Endothelial cell of umbilical vein (primary cell): ENCODE data around the gene ASB5. TPM values are rescaled to one million over a fixed set of nuclear protein-coding genes. Genes with fewer than 3 reads are reported as not detected.

Source experiments
- BruUV-seq: library from RNA; stranded (reverse); fragments of 400-500 nt; replicated peaks from 2 replicates; lab custom pipeline; 2021; lab: Mats Ljungman, UMichigan
- CTCF ChIA-PET: fragments of 300-600, 350-600 bp; sonication (Branson Sonifier 250); formaldehyde crosslinking; loops from one replicate; lab custom pipeline; 2021; ENCODE audit warnings: antibody characterized with exemption, inconsistent platforms; lab: Charles Lee
- POLR2A ChIA-PET: fragments of 300-600, 350-600 bp; sonication (Branson Sonifier 250); formaldehyde crosslinking; loops from one replicate; lab custom pipeline; 2021; ENCODE audit warnings: antibody characterized with exemption, inconsistent platforms; lab: Charles Lee
- DNase-seq: peaks from one replicate; pipeline ENCODE4 v3.0.0-alpha.2; 2011; ENCODE audit warnings: low read depth, low spot score
- FAIRE-seq: peaks from 2 replicates; lab custom pipeline; 2011; peaks lifted over from hg19 to GRCh38; lab: Jason Lieb, UNC
- H2AFZ ChIP-seq: 2 replicates; pipeline ENCODE4 v1.6.0; 2012; ENCODE audit warnings: low read depth, low read length, control low read depth, inconsistent platforms
- H3K27ac ChIP-seq: 2 replicates; pipeline ENCODE4 v1.5.1; 2011; ENCODE audit warnings: low read depth, mild to moderate bottlenecking, control low read depth, low read length, moderate library complexity; ENCODE audit not compliant: insufficient read depth
- H3K27me3 ChIP-seq, 2 experiments: 2 replicates each; pipeline versions ENCODE4 v1.6.0 to v1.6.1; 2011; ENCODE audit warnings: low read length in 2 of 2, mixed read lengths in 1 of 2; ENCODE audit not compliant: control insufficient read depth in 2 of 2, insufficient read depth in 2 of 2
- H3K36me3 ChIP-seq, 2 experiments: 2 replicates in 1 of 2; 3 replicates in 1 of 2; pipeline ENCODE4 v1.5.1; 2011; ENCODE audit warnings: low read length in 2 of 2, mild to moderate bottlenecking in 1 of 2, moderate library complexity in 1 of 2; ENCODE audit not compliant: control insufficient read depth in 2 of 2, insufficient read depth in 2 of 2; ENCODE audit errors: extremely low read depth in 1 of 2
- H3K4me1 ChIP-seq: 3 replicates; pipeline ENCODE4 v1.5.1; 2011; ENCODE audit warnings: mild to moderate bottlenecking, low read length; ENCODE audit not compliant: control insufficient read depth, insufficient read depth; ENCODE audit errors: extremely low read depth
- H3K4me2 ChIP-seq: 2 replicates; pipeline ENCODE4 v1.6.1; 2011; ENCODE audit warnings: low read length, control low read depth, mixed read lengths; ENCODE audit not compliant: insufficient read depth
- H3K4me3 ChIP-seq, 3 experiments: fragments of 200-600 bp in 1 of 3; sonication (generic), shearing (Covaris generic) in 1 of 3; replicated peaks in 1 of 3; 2 replicates each; pipeline ENCODE4 v1.5.1; 2011 to 2016; ENCODE audit warnings: control low read depth in 3 of 3, low read length in 3 of 3, mild to moderate bottlenecking in 2 of 3, inconsistent platforms in 1 of 3, low read depth in 1 of 3, moderate library complexity in 1 of 3; ENCODE audit not compliant: insufficient read depth in 1 of 3
- H3K79me2 ChIP-seq: 2 replicates; pipeline ENCODE4 v1.6.0; 2012; ENCODE audit warnings: low read length, inconsistent platforms; ENCODE audit not compliant: control insufficient read depth, insufficient read depth
- H3K9ac ChIP-seq: replicated peaks from 2 replicates; pipeline ENCODE3; 2011; ENCODE audit warnings: low read length, control low read depth; ENCODE audit not compliant: insufficient read depth; ENCODE audit errors: extremely low read depth
- H3K9me1 ChIP-seq: replicated peaks from 3 replicates; pipeline ENCODE4 v1.6.0; 2011; ENCODE audit warnings: mild to moderate bottlenecking, low read length; ENCODE audit not compliant: control insufficient read depth, insufficient read depth; ENCODE audit errors: extremely low read depth
- H3K9me3 ChIP-seq: replicated peaks from 2 replicates; pipeline ENCODE4 v1.5.1; 2012; ENCODE audit warnings: low read length, inconsistent platforms; ENCODE audit not compliant: control insufficient read depth, insufficient read depth
- H4K20me1 ChIP-seq: replicated peaks from 2 replicates; pipeline ENCODE3; 2011; ENCODE audit warnings: mild to moderate bottlenecking, low read length; ENCODE audit not compliant: control insufficient read depth, insufficient read depth; ENCODE audit errors: extremely low read depth
- CTCF ChIP-seq, 2 donors: IDR thresholded peaks; 1 replicate in 1 of 2; 2 replicates in 1 of 2; pipeline ENCODE4 v1.5.1; 2011; ENCODE audit warnings: low read length in 2 of 2, mild to moderate bottlenecking in 2 of 2, moderate library complexity in 2 of 2, control low read depth in 1 of 2, inconsistent platforms in 1 of 2, low read depth in 1 of 2; ENCODE audit not compliant: insufficient read depth in 1 of 2; ENCODE audit errors: extremely low read depth in 1 of 2
- EZH2 ChIP-seq: IDR thresholded peaks from 2 replicates; pipeline ENCODE4 v1.6.1; 2012; ENCODE audit warnings: borderline replicate concordance, low read depth, mild to moderate bottlenecking, moderate library complexity, low read length, inconsistent platforms; ENCODE audit not compliant: severe bottlenecking
- FOS ChIP-seq: IDR thresholded peaks from 2 replicates; pipeline ENCODE4 v1.6.1; 2011; ENCODE audit warnings: mild to moderate bottlenecking, low read length, moderate library complexity, borderline replicate concordance; ENCODE audit not compliant: insufficient read depth
- GATA2 ChIP-seq: IDR thresholded peaks from 2 replicates; pipeline ENCODE4 v1.7.0; 2011; ENCODE audit warnings: low read depth, mild to moderate bottlenecking, moderate library complexity, mixed read lengths, low read length; ENCODE audit not compliant: insufficient read length, insufficient read depth
- JUN ChIP-seq: IDR thresholded peaks from 2 replicates; pipeline ENCODE4 v1.6.1; 2011; ENCODE audit warnings: borderline replicate concordance, low read depth; ENCODE audit not compliant: insufficient read length, insufficient read depth
- MYC ChIP-seq: IDR thresholded peaks from one replicate; pipeline ENCODE4 v1.6.1; 2011; ENCODE audit warnings: mild to moderate bottlenecking, low read depth, low read length
- POLR2A ChIP-seq: IDR thresholded peaks from 2 replicates; pipeline ENCODE4 v1.6.1; 2012; ENCODE audit warnings: low read depth, mild to moderate bottlenecking, control low read depth, low read length
- POLR2AphosphoS5 ChIP-seq: IDR thresholded peaks from 2 replicates; pipeline ENCODE4 v1.6.1; 2012; ENCODE audit warnings: low read depth, mild to moderate bottlenecking, control low read depth, low read length, moderate library complexity; ENCODE audit not compliant: insufficient read depth
- dilution Hi-C: fragments of 300-500 bp; cut with MboI; formaldehyde crosslinking; loops from one replicate; pipeline ENCODE4 v1.15.0; 2019; ENCODE audit warnings: low sequenced_read_pairs; ENCODE audit not compliant: extremely low pct_ligation_motif_present
- intact Hi-C: fragments of 100-400 bp; cut with micrococcal nuclease; formaldehyde crosslinking; loops from one replicate; pipeline ENCODE4 v1.10.0; 2022
- polyA plus RNA-seq, 4 experiments: library from polyadenylated mRNA; depleted of rRNA in 3 of 4; stranded (reverse) in 3 of 4; unstranded in 1 of 4; fragments of >200 nt; gene quantifications; 2 replicates each; pipeline versions ENCODE4 v1.2.1 to v1.2.3, GENCODE V29; 2011 to 2012; ENCODE audit warnings: missing spikeins in 1 of 4
- total RNA-seq: library from RNA; stranded (reverse); gene quantifications from 2 replicates; pipeline ENCODE4 v1.2.3, GENCODE V29; 2021
- TF ChIP-seq, protein P1 (sequence below): IDR thresholded peaks from 2 replicates; pipeline ENCODE4 v1.6.1; 2011; ENCODE audit not compliant: insufficient read depth, insufficient read length

ASB5 gene
- total and polyA plus RNA-seq, 2 donors (not counting 3 experiments of a cell fraction or from before 2014, with no cell fraction given): not detected

GRCh38 chr4:176205299-176205698 is 63.7 kb downstream of the ASB5 start:
- CTCF ChIA-PET: no interaction called here
- Histone ChIP-seq H3K27me3 (no peaks in the 10 kb centered on the region), H3K27ac (no peak overlapping the region), H3K4me2 (no peak overlapping the region), H3K9me3 (no peaks in the 10 kb centered on the region), H2AFZ (no peak overlapping the region), H4K20me1 (no peaks in the 10 kb centered on the region), H3K36me3 (no peaks in the 10 kb centered on the region), H3K4me1 (no peaks in the 10 kb centered on the region), H3K9ac (no peak overlapping the region), H3K9me1 (no peaks in the 10 kb centered on the region), H3K79me2 (no peaks in the 10 kb centered on the region), H3K4me3 (no peak overlapping the region)
- intact Hi-C loops (no loop called here), dilution Hi-C loops (no loop called here)
- no TSS peak for BruUV-seq
- TF ChIP-seq, protein P1, sequence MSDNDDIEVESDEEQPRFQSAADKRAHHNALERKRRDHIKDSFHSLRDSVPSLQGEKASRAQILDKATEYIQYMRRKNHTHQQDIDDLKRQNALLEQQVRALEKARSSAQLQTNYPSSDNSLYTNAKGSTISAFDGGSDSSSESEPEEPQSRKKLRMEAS: no peak
- TF ChIP-seq MYC (no peak), FOS (no peak), EZH2 (no peak), GATA2 (no peak), JUN (no peak), POLR2A (no peak), CTCF (IDR thresholded peaks at IDR 0.05; ENCODE audit: extremely low read depth in 1 of 2, insufficient read depth in 1 of 2, low read depth in 1 of 2, low read length in 2 of 2) (no peak), POLR2AphosphoS5 (no peak)
- FAIRE-seq: no peak
- no peak for DNase-seq
- POLR2A ChIA-PET: no interaction called here
